Glomerular visceral epithelial cell (primary cell): ENCODE results near the gene TET3.

ENCODE experiments used
- DNase-seq: peaks from one replicate; pipeline ENCODE4 v3.0.0-alpha.2; 2016; ENCODE audit errors: extremely low spot score

Gene TET3

GRCh38 chr2:73987109-73987947, 2.6 kb downstream of the TET3 start:
- no peak for DNase-seq

- no peak for DNase-seq
Measured at GRCh38 chr2:73987948-73988700, 3.4 kb downstream of the TET3 start.

GRCh38 chr2:73989972-73990371, 5.3 kb downstream of the TET3 start:
- no peak for DNase-seq

GRCh38 chr2:73990531-73990930, 5.8 kb downstream of the TET3 start:
- DNase-seq: no peak

GRCh38 chr2:73992036-73992435, 7.3 kb downstream of the TET3 start:
- DNase-seq: no peak

GRCh38 chr2:73993376-73993775, 8.7 kb downstream of the TET3 start:
- no peak for DNase-seq

- no peak for DNase-seq
Measured at GRCh38 chr2:73993778-73994177, 9.1 kb downstream of the TET3 start.

GRCh38 chr2:73994178-73994831, 9.6 kb downstream of the TET3 start:
- DNase-seq: no peak

- no peak for DNase-seq
Measured at GRCh38 chr2:73995810-73996209, 11.1 kb downstream of the TET3 start.

- DNase-seq: no peak
Measured at GRCh38 chr2:73997813-73998212, 13.1 kb downstream of the TET3 start.

GRCh38 chr2:73998451-73998850, 13.7 kb downstream of the TET3 start:
- DNase-seq: no peak

- DNase-seq: no peak
Measured at GRCh38 chr2:73998933-73999332, 14.2 kb downstream of the TET3 start.

GRCh38 chr2:73999881-74000597, 15.3 kb downstream of the TET3 start:
- no peak for DNase-seq

GRCh38 chr2:74000666-74001065, 16.0 kb downstream of the TET3 start:
- no peak for DNase-seq

GRCh38 chr2:74001121-74001520, 16.4 kb downstream of the TET3 start:
- no peak for DNase-seq

- no peak for DNase-seq
Measured at GRCh38 chr2:74001781-74002504, 17.2 kb downstream of the TET3 start.

GRCh38 chr2:74002505-74003421, 18.1 kb downstream of the TET3 start:
- DNase-seq: peak; percentile 78

GRCh38 chr2:74003494-74004211, 18.9 kb downstream of the TET3 start:
- no peak for DNase-seq
